ENCODE results near the gene RBMS2.
A peak's percentile ranks its signal among the peaks of the same experiment; 100 is the strongest.

Gene RBMS2

GRCh38 chr12:56632701-56633467, 111.3 kb downstream of the RBMS2 start:
- DNase-seq = no peak

GRCh38 chr12:56633468-56634241, 112.0 kb downstream of the RBMS2 start:
- no peak for DNase-seq

GRCh38 chr12:56634242-56634836, 112.7 kb downstream of the RBMS2 start:
- DNase-seq = no peak

GRCh38 chr12:56634837-56635791, 113.5 kb downstream of the RBMS2 start:
- peak; percentile 65 for DNase-seq

- peak; percentile 83 for DNase-seq
These were observed 114.4 kb downstream of the RBMS2 start for GRCh38 chr12:56635806-56636674.

- peak; percentile 97 for DNase-seq
These were observed 115.3 kb downstream of the RBMS2 start for GRCh38 chr12:56636675-56637540.

GRCh38 chr12:56637621-56638020, 116.0 kb downstream of the RBMS2 start:
- DNase-seq = no peak

GRCh38 chr12:56641219-56641618, 119.6 kb downstream of the RBMS2 start:
- DNase-seq = no peak

- no peak for DNase-seq
These were observed 123.0 kb downstream of the RBMS2 start for GRCh38 chr12:56644654-56645053.

- no peak for DNase-seq
These were observed 123.6 kb downstream of the RBMS2 start for GRCh38 chr12:56645201-56645716.

Data from CD4-positive, alpha-beta T cell treated with Interferon gamma for 1 hour (primary cell).